PC-9 (cell line): ENCODE measurements around the gene ANKRD11. TPM values are rescaled to one million over a fixed set of nuclear protein-coding genes. Genes with fewer than 3 reads are reported as not detected.

Source experiments
- BruUV-seq: library from RNA; stranded (reverse); fragments of 400-500 nt; replicated peaks from 2 replicates; lab custom pipeline; 2021; lab: Mats Ljungman, UMichigan
- CTCF ChIA-PET: fragments of 300-600 bp; sonication (Branson Sonifier 250); formaldehyde crosslinking; loops from one replicate; lab custom pipeline; 2022; ENCODE audit warnings: antibody characterized with exemption; lab: Charles Lee
- POLR2A ChIA-PET: fragments of 300-600 bp; sonication (Branson Sonifier 250); formaldehyde crosslinking; loops from one replicate; lab custom pipeline; 2022; ENCODE audit warnings: antibody characterized with exemption; ENCODE audit not compliant: unreplicated experiment; lab: Charles Lee
- DNase-seq, 2 experiments: peaks; one replicate each; pipeline versions ENCODE4 v3.0.0 to v3.0.0-alpha.2; 2015 to 2022; ENCODE audit warnings: mixed read lengths in 1 of 2
- H2AFZ ChIP-seq: fragments of 200-600 bp; sonication (generic); 2 replicates; pipeline ENCODE4 v1.8.1; 2017; ENCODE audit warnings: antibody characterized with exemption
- H3F3A ChIP-seq: fragments of 200-600 bp; sonication (generic); 2 replicates; pipeline ENCODE4 v1.8.1; 2017; ENCODE audit warnings: antibody characterized with exemption, mild to moderate bottlenecking, low read depth; ENCODE audit not compliant: insufficient read depth
- H3K27ac ChIP-seq: fragments of 200-600 bp; sonication (generic); 2 replicates; pipeline ENCODE4 v1.6.1; 2016; ENCODE audit warnings: mixed run types
- H3K27me3 ChIP-seq: fragments of 200-600 bp; sonication (generic); 2 replicates; pipeline ENCODE4 v1.6.1; 2016; ENCODE audit warnings: low read depth, mixed run types; ENCODE audit not compliant: insufficient read depth
- H3K36me3 ChIP-seq: fragments of 200-600 bp; sonication (generic); 2 replicates; pipeline ENCODE4 v1.6.1; 2016; ENCODE audit warnings: low read depth, mixed run types
- H3K4me1 ChIP-seq: fragments of 200-600 bp; sonication (generic); replicated peaks from 2 replicates; pipeline ENCODE4 v1.6.1; 2016; ENCODE audit warnings: mixed run types; ENCODE audit not compliant: insufficient read depth
- H3K4me2 ChIP-seq: fragments of 200-600 bp; sonication (generic); 2 replicates; pipeline ENCODE4 v1.6.1; 2017; ENCODE audit warnings: mixed run types
- H3K4me3 ChIP-seq: fragments of 200-600 bp; sonication (generic); 2 replicates; pipeline ENCODE4 v1.6.1; 2016; ENCODE audit warnings: mixed run types
- H3K79me2 ChIP-seq: fragments of 200-600 bp; sonication (generic); 2 replicates; pipeline ENCODE4 v1.6.1; 2017; ENCODE audit warnings: low read depth, mixed run types
- H3K9me2 ChIP-seq: fragments of 200-600 bp; sonication (generic); 2 replicates; pipeline ENCODE4 v1.8.1; 2017; ENCODE audit warnings: mild to moderate bottlenecking; ENCODE audit not compliant: insufficient read depth
- H3K9me3 ChIP-seq: fragments of 200-600 bp; sonication (generic); 2 replicates; pipeline ENCODE4 v1.8.1; 2016; ENCODE audit warnings: low read depth; ENCODE audit not compliant: insufficient read depth
- H4K20me1 ChIP-seq: fragments of 200-600 bp; sonication (generic); 2 replicates; pipeline ENCODE4 v1.8.1; 2017; ENCODE audit not compliant: insufficient read depth
- CTCF ChIP-seq: fragments of 200-600 bp; sonication (generic); conservative IDR thresholded peaks from 2 replicates; pipeline ENCODE4 v1.6.1; 2017; ENCODE audit warnings: mixed run types, antibody characterized with exemption, mild to moderate bottlenecking, moderate library complexity
- EZH2 ChIP-seq: fragments of 200-600 bp; sonication (generic); IDR thresholded peaks from 2 replicates; pipeline ENCODE4 v1.8.0; 2017; ENCODE audit warnings: antibody characterized with exemption, low read depth
- intact Hi-C: fragments of 100-400 bp; cut with micrococcal nuclease; formaldehyde crosslinking; loops from one replicate; pipeline ENCODE4 v1.10.0; 2022; ENCODE audit not compliant: unreplicated experiment
- total RNA-seq: library from RNA; stranded (reverse); gene quantifications from 2 replicates; pipeline ENCODE4 v1.2.3, GENCODE V29; 2021

Gene ANKRD11
- total RNA-seq, 1 experiment from 2014 or later, result 220 TPM

- Histone ChIP-seq H3K4me1 (no peaks in the 10 kb centered on the region), H3K36me3 (peaks cover 12% of the 10 kb centered on the region), H3K4me3 (no peak overlapping the region), H4K20me1 (peaks cover 69% of the 10 kb centered on the region), H3F3A (peaks cover 19% of the 10 kb centered on the region; the same call in 1 of the 2 replicates), H2AFZ (no peak overlapping the region), H3K79me2 (no peaks in the 10 kb centered on the region), H3K4me2 (no peak overlapping the region), H3K9me3 (no peaks in the 10 kb centered on the region), H3K27ac (no peak overlapping the region), H3K9me2 (no peaks in the 10 kb centered on the region), H3K27me3 (no peaks in the 10 kb centered on the region)
- TF ChIP-seq CTCF (no peak), EZH2 (no peak)
- intact Hi-C loops, result no loop called here
- BruUV-seq, result no TSS peak
- ChIA-PET POLR2A (no interaction called here), CTCF (no interaction called here)
- no peak for DNase-seq
These were observed 209.7 kb downstream of the ANKRD11 start for GRCh38 chr16:89280546-89281188.

GRCh38 chr16:89279666-89280481, 210.5 kb downstream of the ANKRD11 start:
- Histone ChIP-seq H3K27ac (no peak overlapping the region), H3F3A (peaks cover 19% of the 10 kb centered on the region; the same call in 1 of the 2 replicates), H3K4me3 (no peak overlapping the region), H3K4me1 (no peaks in the 10 kb centered on the region), H4K20me1 (peaks cover 69% of the 10 kb centered on the region), H3K27me3 (no peaks in the 10 kb centered on the region), H3K4me2 (no peak overlapping the region), H3K79me2 (no peaks in the 10 kb centered on the region), H3K9me2 (no peaks in the 10 kb centered on the region), H2AFZ (no peak overlapping the region), H3K9me3 (no peaks in the 10 kb centered on the region), H3K36me3 (peaks cover 5% of the 10 kb centered on the region)
- intact Hi-C loops, result no loop called here
- ChIA-PET POLR2A (no interaction called here), CTCF (no interaction called here)
- BruUV-seq, result no TSS peak
- no peak for TF ChIP-seq EZH2
- TF ChIP-seq CTCF, result no peak
- DNase-seq, result no peak

GRCh38 chr16:89278441-89279240, 211.7 kb downstream of the ANKRD11 start:
- no peaks in the 10 kb centered on the region for H3K4me1 ChIP-seq
- no peak overlapping the region for H3K27ac ChIP-seq
- no peak for DNase-seq
- intact Hi-C loops, result no loop called here
- CTCF ChIA-PET, result no interaction called here
- peaks cover 75% of the 10 kb centered on the region for H4K20me1 ChIP-seq
- H3K4me2 ChIP-seq, result no peak overlapping the region
- no peak overlapping the region for H3K4me3 ChIP-seq
- no peak overlapping the region for H2AFZ ChIP-seq
- peaks cover 11% of the 10 kb centered on the region; the same call in 1 of the 2 replicates for H3F3A ChIP-seq
- no peaks in the 10 kb centered on the region for H3K9me2 ChIP-seq
- H3K27me3 ChIP-seq, result no peaks in the 10 kb centered on the region
- H3K9me3 ChIP-seq, result no peaks in the 10 kb centered on the region
- H3K36me3 ChIP-seq, result peaks cover 10% of the 10 kb centered on the region
- POLR2A ChIA-PET, result no interaction called here
- TF ChIP-seq EZH2 (no peak), CTCF (no peak)
- BruUV-seq, result no TSS peak
- no peaks in the 10 kb centered on the region for H3K79me2 ChIP-seq
